COR-L47 (cell line): ENCODE results near the gene RUNX3.

ENCODE experiments used
- DNase-seq: peaks from one replicate; lab custom pipeline; 2025; lab: John Stamatoyannopoulos, UW

RUNX3 gene

GRCh38 chr1:24929398-24930259 lies 447 bp downstream of the RUNX3 start:
- no peak for DNase-seq

- no peak for DNase-seq
Observed at GRCh38 chr1:24928689-24929397, 1.2 kb downstream of the RUNX3 start.

- DNase-seq, result no peak
Observed at GRCh38 chr1:24927988-24928688, 1.9 kb downstream of the RUNX3 start.

GRCh38 chr1:24927473-24927872 lies 2.6 kb downstream of the RUNX3 start:
- DNase-seq, result no peak

GRCh38 chr1:24926563-24927249 lies 3.4 kb downstream of the RUNX3 start:
- DNase-seq, result no peak

GRCh38 chr1:24925963-24926362 lies 4.1 kb downstream of the RUNX3 start:
- DNase-seq, result no peak

- DNase-seq, result no peak
Observed at GRCh38 chr1:24925082-24925779, 4.8 kb downstream of the RUNX3 start.

- DNase-seq, result no peak
Observed at GRCh38 chr1:24923485-24924113, 6.5 kb downstream of the RUNX3 start.

GRCh38 chr1:24921938-24922662 lies 8.0 kb downstream of the RUNX3 start:
- DNase-seq, result no peak

GRCh38 chr1:24921412-24921811 lies 8.7 kb downstream of the RUNX3 start:
- DNase-seq, result no peak

GRCh38 chr1:24920533-24920925 lies 9.5 kb downstream of the RUNX3 start:
- DNase-seq, result no peak

GRCh38 chr1:24919791-24920532 lies 10.1 kb downstream of the RUNX3 start:
- DNase-seq, result no peak

GRCh38 chr1:24918995-24919605 lies 11.0 kb downstream of the RUNX3 start:
- no peak for DNase-seq

GRCh38 chr1:24918370-24918769 lies 11.7 kb downstream of the RUNX3 start:
- no peak for DNase-seq

- DNase-seq, result no peak
Observed at GRCh38 chr1:24917327-24918074, 12.6 kb downstream of the RUNX3 start.

- no peak for DNase-seq
Observed at GRCh38 chr1:24915816-24916602, 14.1 kb downstream of the RUNX3 start.

- DNase-seq, result no peak
Observed at GRCh38 chr1:24914226-24915069, 15.6 kb downstream of the RUNX3 start.
